ENCODE measurements around the gene NPTXR. TPM values are rescaled to one million over a fixed set of nuclear protein-coding genes. Genes with fewer than 3 reads are reported as not detected.

The NPTXR gene
- total RNA-seq, 1 experiment from 2014 or later = 10.4 TPM

DNA sequence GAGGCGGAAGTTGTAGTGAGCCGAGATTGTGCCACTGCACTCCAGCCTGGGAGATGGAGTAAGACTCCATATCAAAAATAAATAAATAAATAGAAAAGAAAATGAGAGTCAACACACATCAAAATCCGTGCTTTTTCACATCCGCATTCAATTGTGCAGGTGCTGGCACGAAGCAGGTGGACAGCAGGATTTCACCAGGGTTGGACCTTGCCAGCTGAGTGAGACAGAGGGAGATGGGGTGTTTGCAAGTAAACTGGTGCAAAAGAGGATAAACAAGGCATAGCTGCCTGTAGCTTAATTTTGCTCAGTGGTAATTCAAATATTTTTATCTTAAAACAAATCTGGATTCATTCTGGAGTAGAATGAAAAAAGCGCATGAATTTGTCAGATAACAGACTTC, 26.6 kb downstream of the NPTXR start:
- Mint-ChIP-seq H3K27ac (no peak overlapping the region), H3K4me1 (0 out of 2 replicates have a peak, but pooled peaks cover 4% of the 10 kb centered on the region), H3K36me3 (no peaks in the 10 kb centered on the region), H3K27me3 (ENCODE audit: low read depth) (peaks cover 20% of the 10 kb centered on the region), H3K9me3 (no peaks in the 10 kb centered on the region), H3K4me3 (no peak overlapping the region)
- ChIA-PET POLR2A (no interaction called here), CTCF (interaction anchor here (2.5 kb wide), 1 partner anchor 48 kb away, joined by 7 read pairs; no protein-coding TSS in a partner anchor)
- TF ChIP-seq ZNF671 (CRISPR knock-in tag; IDR thresholded peaks at IDR 0.05) (no peak), OVOL2 (CRISPR knock-in tag; IDR thresholded peaks at IDR 0.05; ENCODE audit: borderline replicate concordance) (no peak), HMGA2 (CRISPR knock-in tag; IDR thresholded peaks at IDR 0.05) (no peak), MAX (CRISPR knock-in tag; IDR thresholded peaks at IDR 0.05) (no peak), ZNF263 (CRISPR knock-in tag; IDR thresholded peaks at IDR 0.05; ENCODE audit: low read depth) (no peak), ZNF219 (CRISPR knock-in tag; IDR thresholded peaks at IDR 0.05; ENCODE audit: borderline replicate concordance) (no peak), NFATC4 (CRISPR knock-in tag; IDR thresholded peaks at IDR 0.05) (no peak), PREB (CRISPR knock-in tag; IDR thresholded peaks at IDR 0.05; ENCODE audit: borderline replicate concordance) (no peak), FOXK1 (CRISPR knock-in tag; IDR thresholded peaks at IDR 0.05) (no peak), ZNF317 (CRISPR knock-in tag; IDR thresholded peaks at IDR 0.05; ENCODE audit: borderline replicate concordance, low read depth) (no peak), CREB1 (CRISPR knock-in tag; IDR thresholded peaks at IDR 0.05) (no peak), CBFB (CRISPR knock-in tag; IDR thresholded peaks at IDR 0.05; ENCODE audit: low read depth) (no peak), TCF7 (CRISPR knock-in tag; IDR thresholded peaks at IDR 0.05; ENCODE audit: low read depth) (no peak), ZNF138 (CRISPR knock-in tag; conservative IDR thresholded peaks at IDR 0.05) (no peak), TEAD4 (CRISPR knock-in tag; IDR thresholded peaks at IDR 0.05) (no peak), EMX1 (CRISPR knock-in tag; IDR thresholded peaks at IDR 0.05) (no peak), AR (CRISPR knock-in tag; IDR thresholded peaks at IDR 0.05) (no peak), GTF2I (CRISPR knock-in tag; conservative IDR thresholded peaks at IDR 0.05) (no peak)
- TF ChIP-seq, protein P1, sequence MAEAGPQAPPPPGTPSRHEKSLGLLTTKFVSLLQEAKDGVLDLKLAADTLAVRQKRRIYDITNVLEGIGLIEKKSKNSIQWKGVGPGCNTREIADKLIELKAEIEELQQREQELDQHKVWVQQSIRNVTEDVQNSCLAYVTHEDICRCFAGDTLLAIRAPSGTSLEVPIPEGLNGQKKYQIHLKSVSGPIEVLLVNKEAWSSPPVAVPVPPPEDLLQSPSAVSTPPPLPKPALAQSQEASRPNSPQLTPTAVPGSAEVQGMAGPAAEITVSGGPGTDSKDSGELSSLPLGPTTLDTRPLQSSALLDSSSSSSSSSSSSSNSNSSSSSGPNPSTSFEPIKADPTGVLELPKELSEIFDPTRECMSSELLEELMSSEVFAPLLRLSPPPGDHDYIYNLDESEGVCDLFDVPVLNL (CRISPR knock-in tag; IDR thresholded peaks at IDR 0.05; ENCODE audit: borderline replicate concordance, low read depth) = no peak
- DNase-seq (ENCODE audit: low spot score) (no peak), ATAC-seq (no peak)

DNA sequence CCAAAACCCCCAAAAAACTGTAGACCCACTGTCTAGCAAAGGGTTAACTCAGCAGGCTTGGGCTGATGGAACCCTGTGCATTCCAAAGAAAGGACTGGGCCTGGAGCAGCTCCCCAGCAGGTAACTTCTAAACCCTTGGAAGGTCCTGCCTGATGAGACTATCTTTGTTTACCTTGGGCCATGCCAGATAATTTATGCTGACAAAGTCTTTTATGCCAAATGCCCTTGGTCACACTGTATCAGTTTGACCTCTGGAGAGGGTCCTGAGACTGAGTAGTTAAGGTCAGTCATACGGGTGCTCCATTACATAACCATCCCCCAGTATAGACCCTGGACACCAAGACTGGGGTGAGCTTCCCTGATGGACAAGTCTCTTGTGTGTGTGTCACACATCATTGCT, 28.0 kb downstream of the NPTXR start:
- no peak for TF ChIP-seq ZNF396 (CRISPR knock-in tag; IDR thresholded peaks at IDR 0.05; ENCODE audit: borderline replicate concordance)
- Mint-ChIP-seq H3K4me1 (0 out of 2 replicates have a peak, but pooled peaks cover 4% of the 10 kb centered on the region), H3K36me3 (no peaks in the 10 kb centered on the region), H3K4me3 (no peak overlapping the region), H3K27ac (no peak overlapping the region), H3K9me3 (no peaks in the 10 kb centered on the region), H3K27me3 (ENCODE audit: low read depth) (peaks cover 25% of the 10 kb centered on the region)
- CTCF ChIA-PET = interaction anchor here (1.0 kb wide), 1 partner anchor 47 kb away, joined by 6 read pairs; no protein-coding TSS in a partner anchor
- DNase-seq (ENCODE audit: low spot score) (no peak), ATAC-seq (no peak)
- POLR2A ChIA-PET = no interaction called here

Measured in WTC11 (cell line).